ENCODE results near the gene ZBTB20. TPM values are rescaled to one million over a fixed set of nuclear protein-coding genes. Genes with fewer than 3 reads are reported as not detected.

Gene ZBTB20
- total RNA-seq, 2 donors from 2014 or later = 111 to 189 TPM

- no peak for TF ChIP-seq CTCF (IDR thresholded peaks at IDR 0.05)
- no peak for TF ChIP-seq POLR2A (IDR thresholded peaks at IDR 0.05)
- TF ChIP-seq POLR2AphosphoS5 (IDR thresholded peaks at IDR 0.05) = no peak
- no peak for DNase-seq (ENCODE audit: low spot score)
- Histone ChIP-seq H3K36me3 (no peaks in the 10 kb centered on the region), H3K4me1 (replicated peaks) (no peaks in the 10 kb centered on the region), H3K27me3 (replicated peaks; ENCODE audit: insufficient read depth) (no peaks in the 10 kb centered on the region), H3K4me3 (no peak overlapping the region), H3K27ac (no peak overlapping the region), H3K9me3 (no peaks in the 10 kb centered on the region)
- 94% methylated on average over 3 of the region's 3 CpGs for WGBS
- intact Hi-C loops (cut with DNase I) = no loop called here
These were observed 823.4 kb downstream of the ZBTB20 start for GRCh38 chr3:114323546-114324254.

GRCh38 chr3:114320246-114320645 is 826.8 kb downstream of the ZBTB20 start:
- H3K27ac ChIP-seq = no peak overlapping the region
- H3K9me3 ChIP-seq = no peaks in the 10 kb centered on the region
- TF ChIP-seq POLR2A (IDR thresholded peaks at IDR 0.05) = no peak
- peak; percentile 20 for TF ChIP-seq POLR2AphosphoS5 (IDR thresholded peaks at IDR 0.05)
- WGBS = 38% methylated on average over 1 of the region's 1 CpG
- no peak for DNase-seq (ENCODE audit: low spot score)
- H3K36me3 ChIP-seq = no peaks in the 10 kb centered on the region
- no peak overlapping the region for H3K4me3 ChIP-seq
- H3K27me3 ChIP-seq (replicated peaks; ENCODE audit: insufficient read depth) = no peaks in the 10 kb centered on the region
- no peaks in the 10 kb centered on the region for H3K4me1 ChIP-seq (replicated peaks)
- intact Hi-C loops (cut with DNase I) = no loop called here

- no peak overlapping the region for H3K4me3 ChIP-seq
- no peaks in the 10 kb centered on the region for H3K4me1 ChIP-seq (replicated peaks)
- no peak for DNase-seq (ENCODE audit: low spot score)
- no peaks in the 10 kb centered on the region for H3K27me3 ChIP-seq (replicated peaks; ENCODE audit: insufficient read depth)
- H3K27ac ChIP-seq = no peak overlapping the region
- intact Hi-C loops (cut with DNase I) = no loop called here
- WGBS = 58% methylated on average over 4 of the region's 4 CpGs
- H3K9me3 ChIP-seq = no peaks in the 10 kb centered on the region
- no peaks in the 10 kb centered on the region for H3K36me3 ChIP-seq
- no peak for TF ChIP-seq CTCF (IDR thresholded peaks at IDR 0.05)
- TF ChIP-seq POLR2A (IDR thresholded peaks at IDR 0.05) = no peak
- no peak for TF ChIP-seq POLR2AphosphoS5 (IDR thresholded peaks at IDR 0.05)
These were observed 827.6 kb downstream of the ZBTB20 start for GRCh38 chr3:114319453-114319852.

GRCh38 chr3:114318295-114318694 is 828.8 kb downstream of the ZBTB20 start:
- 87% methylated on average over 5 of the region's 5 CpGs for WGBS
- Histone ChIP-seq H3K4me3 (no peak overlapping the region), H3K9me3 (no peaks in the 10 kb centered on the region), H3K36me3 (no peaks in the 10 kb centered on the region), H3K4me1 (replicated peaks) (no peaks in the 10 kb centered on the region), H3K27ac (no peak overlapping the region), H3K27me3 (replicated peaks; ENCODE audit: insufficient read depth) (no peaks in the 10 kb centered on the region)
- intact Hi-C loops (cut with DNase I) = no loop called here
- DNase-seq (ENCODE audit: low spot score) = no peak
- TF ChIP-seq POLR2AphosphoS5 (IDR thresholded peaks at IDR 0.05) (no peak), POLR2A (IDR thresholded peaks at IDR 0.05) (no peak), CTCF (IDR thresholded peaks at IDR 0.05) (no peak)

- Histone ChIP-seq H3K27ac (no peak overlapping the region), H3K4me1 (replicated peaks) (no peaks in the 10 kb centered on the region), H3K4me3 (no peak overlapping the region), H3K27me3 (replicated peaks; ENCODE audit: insufficient read depth) (no peaks in the 10 kb centered on the region), H3K36me3 (no peaks in the 10 kb centered on the region), H3K9me3 (no peaks in the 10 kb centered on the region)
- no peak for DNase-seq (ENCODE audit: low spot score)
- WGBS = 97% methylated on average over 2 of the region's 2 CpGs
- intact Hi-C loops (cut with DNase I) = no loop called here
- no peak for TF ChIP-seq CTCF (IDR thresholded peaks at IDR 0.05)
- TF ChIP-seq POLR2AphosphoS5 (IDR thresholded peaks at IDR 0.05) = no peak
- no peak for TF ChIP-seq POLR2A (IDR thresholded peaks at IDR 0.05)
These were observed 832.8 kb downstream of the ZBTB20 start for GRCh38 chr3:114314282-114314681.
